Heart left ventricle (tissue), 16 donors: ENCODE data around the gene ECI1. TPM values are rescaled to one million over a fixed set of nuclear protein-coding genes. Genes with fewer than 3 reads are reported as not detected.

Experiments used
- ATAC-seq, 4 donors: fragments of 200-7000 bp; cut with Tn5 transposase; one replicate each; pipeline ENCODE4 v1.9.1; 2020 to 2022; ENCODE audit warnings: moderate library complexity in 4 of 4, mild to moderate bottlenecking in 3 of 4, moderate number of reproducible peaks in 1 of 4
- DNase-seq, 5 donors: peaks; one replicate each; pipeline ENCODE4 v3.0.0-alpha.2; 2020
- H3K27ac ChIP-seq, 12 donors: fragments of 200-600 bp; sonication (generic) in 4 of 12; one replicate each; pipeline versions ENCODE4 v1.5.0 to v1.8.0; 2016 to 2022; ENCODE audit warnings: mild to moderate bottlenecking in 2 of 12
- H3K27me3 ChIP-seq, 9 donors: fragments of 200-600 bp; sonication (generic) in 2 of 9; one replicate each; pipeline versions ENCODE4 v1.5.1 to v1.8.0; 2016 to 2022; ENCODE audit warnings: mild to moderate bottlenecking in 3 of 9
- H3K36me3 ChIP-seq, 9 donors: fragments of 200-600 bp; sonication (generic) in 2 of 9; one replicate each; pipeline versions ENCODE4 v1.5.0 to v1.8.0; 2018 to 2022; ENCODE audit warnings: mild to moderate bottlenecking in 2 of 9
- H3K4me1 ChIP-seq, 12 donors: fragments of 200-600 bp; sonication (generic) in 4 of 12; one replicate each; pipeline versions ENCODE4 v1.5.0 to v1.8.0; 2016 to 2022; ENCODE audit warnings: mild to moderate bottlenecking in 3 of 12
- H3K4me3 ChIP-seq, 12 donors: fragments of 200-600 bp; sonication (generic) in 4 of 12; one replicate each; pipeline versions ENCODE4 v1.5.0 to v1.8.0; 2017 to 2022; ENCODE audit warnings: mild to moderate bottlenecking in 9 of 12, moderate library complexity in 4 of 12
- H3K9me3 ChIP-seq, 12 donors: fragments of 200-600 bp; sonication (generic) in 4 of 12; one replicate each; pipeline versions ENCODE4 v1.5.0 to v1.8.0; 2016 to 2022; ENCODE audit warnings: mild to moderate bottlenecking in 1 of 12
- POLR2A ChIP-seq, 2 donors: fragments of 450-650 bp; IDR thresholded peaks; one replicate each; pipeline ENCODE4 v1.6.1; 2017; ENCODE audit warnings: antibody characterized with exemption in 2 of 2, mild to moderate bottlenecking in 2 of 2, moderate library complexity in 2 of 2
- WGBS, 4 donors: extraction: QIAGEN DNeasy Blood & Tissue Kit in 2 of 4; methylation state at CpG; one replicate each; pipeline versions ENCODE4 v1.1.5 to v1.1.7; 2013 to 2018; 5-methylcytosine and 5-hydroxymethylcytosine counted together
- intact Hi-C, 10 donors: fragments of 100-400 bp; cut with DNase I; formaldehyde crosslinking; loops; one replicate each; pipeline versions ENCODE4 v1.11.1 to v1.14.2; 2022
- polyA plus RNA-seq, 2 donors: library from polyadenylated mRNA; stranded (reverse); fragments of 200-250 nt; gene quantifications; one replicate each; pipeline ENCODE4 v1.2.3, GENCODE V29; 2013
- total RNA-seq, 9 donors: library from RNA; depleted of rRNA in 2 of 9; stranded (reverse); fragments of >200 nt in 2 of 9; fragmentation: NEBNext Ultra II Directional in 3 of 9; extraction: Animal tissue kit (Norgen Biotek cat#: 25700) in 3 of 9; gene quantifications; one replicate each; pipeline versions ENCODE4 v1.1.0 to v1.2.4, GENCODE V29; 2016 to 2023
- TF ChIP-seq, protein P1 (sequence below), 12 donors: fragments of 200-600 bp; sonication (generic) in 4 of 12; IDR thresholded peaks; one replicate each; pipeline versions ENCODE4 v1.5.0 to v1.8.0; 2018 to 2022; ENCODE audit warnings: antibody characterized with exemption in 12 of 12, mild to moderate bottlenecking in 5 of 12
- donor health status: ischemic (EF 13 %, LVEDD 7.1; RV severe dilation, severe dysfunction).
- donor health status: healthy with polysubstance abuse.
- donor health status: DM: no; HTN: yes; CAD: no.
- donor health status: DM: no; HTN: no; CAD: no.
- donor health status: ischemic (EF 25% LVEDD 6.9; RV normal size, moderate dysfunction).
- donor health status: ischemic (EF 25% LVEDD 5.7; RV mildly dilated, moderate dysfunction).
- donor health status: healthy.
- donor health status: DM: yes; HTN: yes; CAD: no.
- donor health status: ischemic (EF 35%, LVEDD 5.7; RV mildly dilated, moderate dysfunction).
- donor health status: nonischemic (EF 11% LVEDD 7.7; RV severe dilation, severe dysfunction).
- donor health status: DM: yes; HTN: yes; CAD: no.
- donor health status: PGD.
- donor health status: ischemic (EF 29% LVEDD 5.4; RV normal size, mild dysfunction).
- donor health status: nonischemic (EF 23%, LVEDD 6.1; RV moderate dilation, normal function).

Gene ECI1
- total and polyA plus RNA-seq, 11 donors: 84.6 to 340 (median 143) TPM

DNA sequence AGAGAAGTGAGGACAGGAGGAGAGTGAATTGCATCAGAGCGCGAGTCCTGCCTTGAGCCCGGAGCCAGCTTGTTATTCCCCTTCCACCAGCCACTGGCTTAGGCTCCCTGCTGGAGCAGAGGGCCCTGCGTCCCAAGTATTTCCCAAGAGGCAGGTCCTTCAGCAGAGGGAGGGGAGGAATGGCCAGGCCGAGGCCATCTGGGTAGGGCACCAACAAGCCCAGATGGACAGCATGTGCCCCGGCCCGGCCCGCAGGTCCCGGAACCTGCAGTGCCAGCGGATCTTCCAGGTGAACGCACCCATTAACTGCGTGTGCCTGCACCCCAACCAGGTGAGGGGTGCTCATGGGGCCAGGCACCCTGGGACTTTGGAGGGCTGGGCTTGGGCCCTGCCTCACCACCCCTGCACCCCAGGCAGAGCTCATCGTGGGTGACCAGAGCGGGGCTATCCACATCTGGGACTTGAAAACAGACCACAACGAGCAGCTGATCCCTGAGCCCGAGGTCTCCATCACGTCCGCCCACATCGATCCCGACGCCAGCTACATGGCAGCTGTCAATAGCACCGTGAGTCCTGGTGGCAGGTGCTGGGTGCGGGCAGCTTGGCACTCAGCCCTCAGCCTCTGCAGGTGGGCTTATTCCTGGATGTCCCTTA, 44.5 kb downstream of the ECI1 start:
- Histone ChIP-seq H3K4me3 (peak overlapping the region in 1 of 12 donors; percentile 80), H3K27me3 (no peaks in the 10 kb centered on the region), H3K9me3 (no peaks in the 10 kb centered on the region), H3K27ac (peak overlapping the region in 1 of 12 donors; percentile 99), H3K36me3 (peaks cover 0 to 38% (median 32%) of the 10 kb centered on the region in 9 donors), H3K4me1 (peaks cover 3 to 42% (median 20%) of the 10 kb centered on the region in 12 donors)
- WGBS, 4 donors: 92 to 96% (median 93%) methylated on average over 14 to 23 of the region's 23 CpGs
- ATAC-seq (no peak), DNase-seq (no peak)
- intact Hi-C loops: loop anchor here in 2 of 10 donors (5.0 kb wide), 2 partner anchors 45 to 50 kb away; partner anchors contain the start of genes ECI1 (in 1 of the 2) and TRAF7 (in 1 of the 2)
- TF ChIP-seq, protein P1, sequence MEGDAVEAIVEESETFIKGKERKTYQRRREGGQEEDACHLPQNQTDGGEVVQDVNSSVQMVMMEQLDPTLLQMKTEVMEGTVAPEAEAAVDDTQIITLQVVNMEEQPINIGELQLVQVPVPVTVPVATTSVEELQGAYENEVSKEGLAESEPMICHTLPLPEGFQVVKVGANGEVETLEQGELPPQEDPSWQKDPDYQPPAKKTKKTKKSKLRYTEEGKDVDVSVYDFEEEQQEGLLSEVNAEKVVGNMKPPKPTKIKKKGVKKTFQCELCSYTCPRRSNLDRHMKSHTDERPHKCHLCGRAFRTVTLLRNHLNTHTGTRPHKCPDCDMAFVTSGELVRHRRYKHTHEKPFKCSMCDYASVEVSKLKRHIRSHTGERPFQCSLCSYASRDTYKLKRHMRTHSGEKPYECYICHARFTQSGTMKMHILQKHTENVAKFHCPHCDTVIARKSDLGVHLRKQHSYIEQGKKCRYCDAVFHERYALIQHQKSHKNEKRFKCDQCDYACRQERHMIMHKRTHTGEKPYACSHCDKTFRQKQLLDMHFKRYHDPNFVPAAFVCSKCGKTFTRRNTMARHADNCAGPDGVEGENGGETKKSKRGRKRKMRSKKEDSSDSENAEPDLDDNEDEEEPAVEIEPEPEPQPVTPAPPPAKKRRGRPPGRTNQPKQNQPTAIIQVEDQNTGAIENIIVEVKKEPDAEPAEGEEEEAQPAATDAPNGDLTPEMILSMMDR (IDR thresholded peaks at IDR 0.05): no peak
- no peak for TF ChIP-seq POLR2A (IDR thresholded peaks at IDR 0.05)

DNA sequence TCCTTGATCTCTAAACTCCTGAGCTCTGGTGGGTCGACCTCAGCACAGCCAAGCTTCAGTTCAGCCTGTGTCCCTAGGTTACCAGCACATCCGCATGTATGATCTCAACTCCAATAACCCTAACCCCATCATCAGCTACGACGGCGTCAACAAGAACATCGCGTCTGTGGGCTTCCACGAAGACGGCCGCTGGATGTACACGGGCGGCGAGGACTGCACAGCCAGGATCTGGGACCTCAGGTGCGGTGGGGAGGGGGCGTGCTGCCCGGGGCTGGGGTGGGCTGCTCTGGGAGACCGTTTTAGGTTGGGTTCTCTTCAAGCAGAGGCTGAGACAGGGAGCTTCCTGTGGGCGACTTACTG, 45.0 kb downstream of the ECI1 start:
- DNase-seq (no peak), ATAC-seq (no peak)
- Histone ChIP-seq H3K27ac (peak overlapping the region in 8 of 12 donors; percentile 96 to 100 (median 99)), H3K9me3 (no peaks in the 10 kb centered on the region), H3K27me3 (no peaks in the 10 kb centered on the region), H3K4me3 (peak overlapping the region in 10 of 12 donors; percentile 66 to 96 (median 80)), H3K4me1 (peaks cover 3 to 37% (median 16%) of the 10 kb centered on the region in 12 donors), H3K36me3 (peaks cover 0 to 37% (median 32%) of the 10 kb centered on the region in 9 donors)
- TF ChIP-seq, protein P1 (IDR thresholded peaks at IDR 0.05): no peak
- no peak for TF ChIP-seq POLR2A (IDR thresholded peaks at IDR 0.05)
- intact Hi-C loops: loop anchor here in 2 of 10 donors (5.0 kb wide), 2 partner anchors 46 to 49 kb away; partner anchors contain the start of genes ECI1 (in 1 of the 2) and TRAF7 (in 1 of the 2)
- WGBS, 4 donors: 81 to 84% (median 83%) methylated on average over 15 to 18 of the region's 18 CpGs

DNA sequence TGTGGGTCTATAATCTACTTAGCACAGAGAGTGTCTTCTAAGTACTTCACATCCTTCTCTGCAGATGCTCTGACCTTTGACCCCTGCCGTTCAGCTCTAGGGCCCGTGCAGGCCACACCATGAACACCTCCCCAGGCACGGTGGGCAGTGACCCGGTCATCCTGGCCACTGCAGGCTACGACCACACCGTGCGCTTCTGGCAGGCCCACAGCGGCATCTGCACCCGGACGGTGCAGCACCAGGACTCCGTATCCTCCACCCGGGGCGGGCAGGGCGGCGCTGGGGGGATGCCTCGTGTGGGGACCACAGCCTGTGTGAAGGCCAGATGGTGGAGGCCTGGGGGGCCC, 45.4 kb downstream of the ECI1 start:
- no peak for TF ChIP-seq POLR2A (IDR thresholded peaks at IDR 0.05)
- TF ChIP-seq, protein P1 (IDR thresholded peaks at IDR 0.05): peak in 1 of 12 donors; percentile 1
- H3K4me3 ChIP-seq: peak overlapping the region; percentile 66 to 96 (median 80)
- intact Hi-C loops: loop anchor here in 2 of 10 donors (2.0 to 5.0 kb wide), 3 partner anchors 46 to 51 kb away; partner anchors contain the start of genes TRAF7 (in 2 of the 2) and ECI1 (in 1 of the 2)
- no peak for DNase-seq
- WGBS, 4 donors: 2 to 10% (median 9%) methylated on average over 7 to 16 of the region's 16 CpGs
- H3K4me1 ChIP-seq: peaks cover 3 to 33% (median 16%) of the 10 kb centered on the region in 12 donors
- H3K27ac ChIP-seq: peak overlapping the region in 11 of 12 donors; percentile 95 to 100 (median 99)
- no peaks in the 10 kb centered on the region for H3K27me3 ChIP-seq
- H3K36me3 ChIP-seq: peaks cover 0 to 37% (median 32%) of the 10 kb centered on the region in 9 donors
- no peaks in the 10 kb centered on the region for H3K9me3 ChIP-seq
- ATAC-seq: peak; percentile 4 to 15 (median 6)
